ENCODE results near the gene PEX14.

Gene PEX14

DNA sequence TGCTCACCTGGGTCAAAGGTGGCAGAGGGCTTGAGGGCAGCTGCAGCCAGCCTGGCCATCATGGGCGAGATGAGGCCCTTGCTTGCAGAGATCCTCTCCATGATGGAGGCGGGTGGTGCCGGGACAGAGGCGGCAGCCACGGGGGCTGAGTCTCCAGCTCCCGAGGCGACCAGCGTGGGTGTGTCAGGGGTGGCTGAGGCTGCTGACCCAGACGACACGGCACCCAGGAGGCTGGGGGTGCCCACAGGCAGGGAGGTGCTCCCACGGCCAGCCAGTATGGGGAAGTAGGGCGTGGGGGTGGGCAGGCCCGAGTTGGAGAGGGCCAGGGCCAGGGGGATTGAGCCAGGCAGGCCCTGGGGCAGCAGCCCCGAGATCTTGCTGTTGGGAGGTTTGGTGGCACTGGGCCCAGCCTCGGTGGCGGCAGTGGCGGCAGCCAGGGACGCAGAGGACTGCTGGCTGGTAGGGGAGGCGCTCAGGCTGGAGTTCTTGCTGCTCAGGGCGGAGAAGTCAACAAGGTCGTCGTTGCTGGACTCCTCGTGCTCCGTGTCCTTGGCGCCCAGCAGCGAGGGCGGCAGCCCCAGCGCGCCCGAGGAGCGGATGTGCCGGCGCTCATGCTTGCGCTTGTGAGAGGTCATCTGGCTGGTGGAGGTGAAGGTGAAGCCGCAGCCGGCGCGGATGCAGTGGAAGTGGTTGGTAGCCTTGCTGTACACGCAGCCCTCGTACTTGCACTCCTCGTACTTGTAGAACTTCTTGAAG, 178.8 kb downstream of the PEX14 start:
- no peak for TF ChIP-seq YY1 (IDR thresholded peaks at IDR 0.05; ENCODE audit: low read depth)
- TF ChIP-seq, protein P1, sequence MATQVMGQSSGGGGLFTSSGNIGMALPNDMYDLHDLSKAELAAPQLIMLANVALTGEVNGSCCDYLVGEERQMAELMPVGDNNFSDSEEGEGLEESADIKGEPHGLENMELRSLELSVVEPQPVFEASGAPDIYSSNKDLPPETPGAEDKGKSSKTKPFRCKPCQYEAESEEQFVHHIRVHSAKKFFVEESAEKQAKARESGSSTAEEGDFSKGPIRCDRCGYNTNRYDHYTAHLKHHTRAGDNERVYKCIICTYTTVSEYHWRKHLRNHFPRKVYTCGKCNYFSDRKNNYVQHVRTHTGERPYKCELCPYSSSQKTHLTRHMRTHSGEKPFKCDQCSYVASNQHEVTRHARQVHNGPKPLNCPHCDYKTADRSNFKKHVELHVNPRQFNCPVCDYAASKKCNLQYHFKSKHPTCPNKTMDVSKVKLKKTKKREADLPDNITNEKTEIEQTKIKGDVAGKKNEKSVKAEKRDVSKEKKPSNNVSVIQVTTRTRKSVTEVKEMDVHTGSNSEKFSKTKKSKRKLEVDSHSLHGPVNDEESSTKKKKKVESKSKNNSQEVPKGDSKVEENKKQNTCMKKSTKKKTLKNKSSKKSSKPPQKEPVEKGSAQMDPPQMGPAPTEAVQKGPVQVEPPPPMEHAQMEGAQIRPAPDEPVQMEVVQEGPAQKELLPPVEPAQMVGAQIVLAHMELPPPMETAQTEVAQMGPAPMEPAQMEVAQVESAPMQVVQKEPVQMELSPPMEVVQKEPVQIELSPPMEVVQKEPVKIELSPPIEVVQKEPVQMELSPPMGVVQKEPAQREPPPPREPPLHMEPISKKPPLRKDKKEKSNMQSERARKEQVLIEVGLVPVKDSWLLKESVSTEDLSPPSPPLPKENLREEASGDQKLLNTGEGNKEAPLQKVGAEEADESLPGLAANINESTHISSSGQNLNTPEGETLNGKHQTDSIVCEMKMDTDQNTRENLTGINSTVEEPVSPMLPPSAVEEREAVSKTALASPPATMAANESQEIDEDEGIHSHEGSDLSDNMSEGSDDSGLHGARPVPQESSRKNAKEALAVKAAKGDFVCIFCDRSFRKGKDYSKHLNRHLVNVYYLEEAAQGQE (IDR thresholded peaks at IDR 0.05; ENCODE audit: low read depth): no peak
- TF ChIP-seq FOXM1 (IDR thresholded peaks at IDR 0.05; ENCODE audit: borderline replicate concordance, low read depth): no peak
- TF ChIP-seq, protein P2, sequence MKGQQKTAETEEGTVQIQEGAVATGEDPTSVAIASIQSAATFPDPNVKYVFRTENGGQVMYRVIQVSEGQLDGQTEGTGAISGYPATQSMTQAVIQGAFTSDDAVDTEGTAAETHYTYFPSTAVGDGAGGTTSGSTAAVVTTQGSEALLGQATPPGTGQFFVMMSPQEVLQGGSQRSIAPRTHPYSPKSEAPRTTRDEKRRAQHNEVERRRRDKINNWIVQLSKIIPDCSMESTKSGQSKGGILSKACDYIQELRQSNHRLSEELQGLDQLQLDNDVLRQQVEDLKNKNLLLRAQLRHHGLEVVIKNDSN (IDR thresholded peaks at IDR 0.05): no peak
- no peak for TF ChIP-seq ZBTB7A (IDR thresholded peaks at IDR 0.05; ENCODE audit: low read depth)
- TF ChIP-seq TAF1 (IDR thresholded peaks at IDR 0.05; ENCODE audit: low read depth): no peak
- TF ChIP-seq TEAD4 (IDR thresholded peaks at IDR 0.05): no peak
- TF ChIP-seq TCF12 (IDR thresholded peaks at IDR 0.05; ENCODE audit: low read depth): no peak
- TF ChIP-seq CREB1 (IDR thresholded peaks at IDR 0.05; ENCODE audit: low read depth): no peak
- TF ChIP-seq EGR1 (IDR thresholded peaks at IDR 0.05): no peak
- TF ChIP-seq CEBPB (IDR thresholded peaks at IDR 0.05): no peak
- no peak for TF ChIP-seq EP300 (IDR thresholded peaks at IDR 0.05; ENCODE audit: borderline replicate concordance)
- TF ChIP-seq, protein P3, sequence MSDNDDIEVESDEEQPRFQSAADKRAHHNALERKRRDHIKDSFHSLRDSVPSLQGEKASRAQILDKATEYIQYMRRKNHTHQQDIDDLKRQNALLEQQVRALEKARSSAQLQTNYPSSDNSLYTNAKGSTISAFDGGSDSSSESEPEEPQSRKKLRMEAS (IDR thresholded peaks at IDR 0.05): no peak
- no peak for TF ChIP-seq NFIC (IDR thresholded peaks at IDR 0.05)

DNA sequence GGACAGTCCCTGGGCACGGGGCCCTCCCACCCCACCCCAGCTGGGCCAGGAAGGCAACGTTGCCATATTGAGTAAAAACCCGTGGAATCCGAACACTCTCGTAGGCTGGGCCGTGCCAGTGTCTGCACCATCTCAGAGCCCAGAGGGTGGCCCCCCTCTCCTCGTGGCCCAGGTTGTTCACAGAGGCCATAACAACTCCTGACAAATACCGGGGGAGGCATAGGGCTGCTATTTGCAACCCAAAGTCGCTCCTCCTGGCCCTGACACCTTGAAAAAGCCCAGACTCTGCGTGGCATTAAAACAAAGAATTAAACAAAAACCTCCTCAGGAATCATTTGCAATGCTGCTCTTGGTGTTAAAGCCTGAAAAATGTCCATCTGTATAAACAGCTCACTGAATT, 180.3 kb downstream of the PEX14 start:
- no peak for TF ChIP-seq EGR1 (IDR thresholded peaks at IDR 0.05)
- no peak for TF ChIP-seq CREB1 (IDR thresholded peaks at IDR 0.05; ENCODE audit: low read depth)
- no peak for TF ChIP-seq TEAD4 (IDR thresholded peaks at IDR 0.05)
- TF ChIP-seq, protein P1 (IDR thresholded peaks at IDR 0.05; ENCODE audit: low read depth): no peak
- TF ChIP-seq FOXM1 (IDR thresholded peaks at IDR 0.05; ENCODE audit: borderline replicate concordance, low read depth): no peak
- TF ChIP-seq ZBTB7A (IDR thresholded peaks at IDR 0.05; ENCODE audit: low read depth): no peak
- no peak for TF ChIP-seq NFIC (IDR thresholded peaks at IDR 0.05)
- no peak for TF ChIP-seq CEBPB (IDR thresholded peaks at IDR 0.05)
- TF ChIP-seq, protein P2 (IDR thresholded peaks at IDR 0.05): no peak
- no peak for TF ChIP-seq RAD21 (IDR thresholded peaks at IDR 0.05; ENCODE audit: low read depth)
- no peak for TF ChIP-seq TAF1 (IDR thresholded peaks at IDR 0.05; ENCODE audit: low read depth)
- no peak for TF ChIP-seq TCF12 (IDR thresholded peaks at IDR 0.05; ENCODE audit: low read depth)
- no peak for TF ChIP-seq EP300 (IDR thresholded peaks at IDR 0.05; ENCODE audit: borderline replicate concordance)
- TF ChIP-seq, protein P3 (IDR thresholded peaks at IDR 0.05): no peak
- no peak for TF ChIP-seq YY1 (IDR thresholded peaks at IDR 0.05; ENCODE audit: low read depth)

DNA sequence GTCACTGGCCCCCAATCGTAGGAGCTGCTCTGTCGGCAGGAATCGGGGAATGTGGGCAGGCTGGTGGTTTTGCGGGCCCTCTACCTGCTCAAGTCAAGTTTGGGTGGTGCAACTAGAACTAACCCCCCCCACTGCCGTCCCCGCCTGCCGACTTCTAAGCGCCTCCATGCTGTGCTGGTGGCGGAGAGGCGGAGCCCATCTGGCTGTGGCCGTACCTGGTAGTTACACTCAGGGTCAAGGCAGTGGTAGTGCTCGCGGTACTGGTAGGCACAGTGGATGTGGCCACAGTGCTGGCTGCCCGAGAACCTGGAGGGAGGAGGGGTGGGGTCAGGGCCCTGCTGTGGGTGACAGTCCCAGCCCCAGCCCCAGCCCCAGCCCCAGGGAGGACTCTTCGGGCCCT, 181.7 kb downstream of the PEX14 start:
- no peak for TF ChIP-seq EGR1 (IDR thresholded peaks at IDR 0.05)
- TF ChIP-seq EP300 (IDR thresholded peaks at IDR 0.05; ENCODE audit: borderline replicate concordance): no peak
- TF ChIP-seq YY1 (IDR thresholded peaks at IDR 0.05; ENCODE audit: low read depth): no peak
- no peak for TF ChIP-seq TEAD4 (IDR thresholded peaks at IDR 0.05)
- no peak for TF ChIP-seq ZBTB7A (IDR thresholded peaks at IDR 0.05; ENCODE audit: low read depth)
- no peak for TF ChIP-seq FOXM1 (IDR thresholded peaks at IDR 0.05; ENCODE audit: borderline replicate concordance, low read depth)
- no peak for TF ChIP-seq RAD21 (IDR thresholded peaks at IDR 0.05; ENCODE audit: low read depth)
- TF ChIP-seq NFIC (IDR thresholded peaks at IDR 0.05): no peak
- no peak for TF ChIP-seq TCF12 (IDR thresholded peaks at IDR 0.05; ENCODE audit: low read depth)
- TF ChIP-seq, protein P2 (IDR thresholded peaks at IDR 0.05): no peak
- TF ChIP-seq TAF1 (IDR thresholded peaks at IDR 0.05; ENCODE audit: low read depth): no peak
- no peak for TF ChIP-seq CREB1 (IDR thresholded peaks at IDR 0.05; ENCODE audit: low read depth)
- TF ChIP-seq, protein P1 (IDR thresholded peaks at IDR 0.05; ENCODE audit: low read depth): no peak
- TF ChIP-seq, protein P3 (IDR thresholded peaks at IDR 0.05): no peak
- no peak for TF ChIP-seq CEBPB (IDR thresholded peaks at IDR 0.05)

Data from Ishikawa (cell line).